CD4-positive, alpha-beta T cell (primary cell): ENCODE results near the gene MICAL3. TPM values are rescaled to one million over a fixed set of nuclear protein-coding genes. Genes with fewer than 3 reads are reported as not detected.

Experiments used
- ATAC-seq: fragments of 200-7000 bp; cut with Tn5 transposase; one replicate; pipeline ENCODE4 v1.10.0; 2022; ENCODE audit warnings: mild to moderate bottlenecking; ENCODE audit not compliant: poor library complexity
- CTCF ChIA-PET: fragments of 350-600 bp; sonication (Branson Sonifier 250); formaldehyde crosslinking; loops from one replicate; lab custom pipeline; 2021; ENCODE audit warnings: antibody characterized with exemption, inconsistent platforms; lab: Charles Lee
- POLR2A ChIA-PET: fragments of 350-600 bp; sonication (Branson Sonifier 250); formaldehyde crosslinking; loops from one replicate; lab custom pipeline; 2021; ENCODE audit warnings: antibody characterized with exemption, inconsistent platforms; lab: Charles Lee
- DNase-seq, 14 experiments: peaks; one replicate each; pipeline ENCODE4 v3.0.0-alpha.2; 2013 to 2020; ENCODE audit warnings: mixed read lengths in 2 of 14
- H3K27ac ChIP-seq, 2 donors: one replicate each; pipeline versions ENCODE4 v1.5.1 to v1.7.0; 2013; ENCODE audit warnings: low read length in 2 of 2, low read depth in 1 of 2, mild to moderate bottlenecking in 1 of 2
- H3K27me3 ChIP-seq, 2 experiments: 1 replicate in 1 of 2; 2 replicates in 1 of 2; pipeline versions ENCODE4 v1.6.1 to v1.7.0; 2013; ENCODE audit warnings: low read length in 2 of 2, control low read depth in 1 of 2, mild to moderate bottlenecking in 1 of 2, moderate library complexity in 1 of 2; ENCODE audit not compliant: insufficient read depth in 2 of 2, control insufficient read depth in 1 of 2
- H3K36me3 ChIP-seq: one replicate; pipeline ENCODE4 v1.6.1; 2013; ENCODE audit warnings: low read length, control low read depth; ENCODE audit not compliant: insufficient read depth
- H3K4me1 ChIP-seq: one replicate; pipeline ENCODE4 v1.6.1; 2013; ENCODE audit warnings: low read length, control low read depth; ENCODE audit not compliant: insufficient read depth
- H3K4me3 ChIP-seq: one replicate; pipeline ENCODE4 v1.5.1; 2013; ENCODE audit warnings: mild to moderate bottlenecking, low read length, moderate library complexity
- H3K9me3 ChIP-seq, 2 experiments: 1 replicate in 1 of 2; 2 replicates in 1 of 2; pipeline versions ENCODE4 v1.6.1 to v1.7.0; 2013; ENCODE audit warnings: low read length in 2 of 2, mild to moderate bottlenecking in 2 of 2, control low read depth in 1 of 2, moderate library complexity in 1 of 2; ENCODE audit not compliant: control insufficient read depth in 1 of 2, insufficient read depth in 1 of 2
- H3K27ac Mint-ChIP-seq: one replicate; pipeline ENCODE4 v1.8.0; 2020; ENCODE audit warnings: mixed read lengths
- H3K27me3 Mint-ChIP-seq: one replicate; pipeline ENCODE4 v1.8.0; 2021; ENCODE audit warnings: mixed read lengths
- H3K36me3 Mint-ChIP-seq: one replicate; pipeline ENCODE4 v1.8.0; 2021; ENCODE audit warnings: low read depth, mixed read lengths
- H3K4me1 Mint-ChIP-seq: one replicate; pipeline ENCODE4 v1.8.0; 2021; ENCODE audit warnings: low read depth, mixed read lengths
- H3K4me3 Mint-ChIP-seq: one replicate; pipeline ENCODE4 v1.8.0; 2020; ENCODE audit warnings: mild to moderate bottlenecking, mixed read lengths
- H3K9me3 Mint-ChIP-seq: one replicate; pipeline ENCODE4 v1.8.0; 2020; ENCODE audit warnings: mixed read lengths
- CTCF ChIP-seq: fragments of 200-600 bp; IDR thresholded peaks from one replicate; pipeline ENCODE4 v1.8.0; 2022; ENCODE audit warnings: antibody characterized with exemption, mild to moderate bottlenecking
- intact Hi-C, 2 experiments: fragments of 100-400 bp; cut with DNase I in 1 of 2; cut with micrococcal nuclease in 1 of 2; formaldehyde crosslinking; loops; one replicate each; pipeline versions ENCODE4 v1.15.1 to v1.9.0; 2023 to 2025; cut with DNase I, micrococcal nuclease
- total RNA-seq, 174 experiments: library from RNA in 2 of 174; stranded (reverse) in 2 of 174; gene quantifications; one replicate each; pipeline ENCODE4 v1.2.3 and lab custom pipeline; 2021 to 2026

MICAL3 gene
- total RNA-seq, 2 experiments from 2014 or later: 9.4 to 9.9 TPM

DNA sequence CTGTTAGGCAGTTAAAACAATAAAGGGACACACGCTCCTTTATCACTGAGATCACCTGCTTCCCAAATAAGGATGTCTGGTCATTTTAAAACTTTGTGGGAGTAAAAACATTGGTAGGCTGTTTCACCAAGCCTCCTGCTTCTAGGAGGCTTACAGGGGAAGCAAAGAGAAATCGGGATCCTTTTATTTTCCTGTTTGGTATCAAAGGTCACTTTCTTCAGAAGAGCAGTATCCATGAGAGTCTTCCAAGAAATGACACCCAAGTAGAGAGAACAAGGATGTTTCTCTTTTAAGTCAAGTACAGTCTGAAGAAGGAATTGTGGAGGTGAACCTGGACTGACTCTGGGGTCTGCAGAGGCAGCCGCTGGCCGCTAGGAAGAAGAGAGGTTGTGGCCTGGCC is 213.2 kb downstream of the MICAL3 start:
- peaks cover 29% of the 10 kb centered on the region for H3K36me3 ChIP-seq
- POLR2A ChIA-PET: no interaction called here
- Mint-ChIP-seq H3K36me3 (peaks cover 6% of the 10 kb centered on the region), H3K27me3 (no peaks in the 10 kb centered on the region), H3K9me3 (no peaks in the 10 kb centered on the region), H3K27ac (no peak overlapping the region), H3K4me1 (no peaks in the 10 kb centered on the region), H3K4me3 (no peak overlapping the region)
- intact Hi-C loops: no loop called here
- no peak for TF ChIP-seq CTCF
- no peak overlapping the region for H3K27ac ChIP-seq
- ATAC-seq (no peak), DNase-seq (no peak)
- no peak overlapping the region for H3K4me3 ChIP-seq
- H3K27me3 ChIP-seq: no peaks in the 10 kb centered on the region
- H3K4me1 ChIP-seq: no peaks in the 10 kb centered on the region
- H3K9me3 ChIP-seq: no peaks in the 10 kb centered on the region
- CTCF ChIA-PET: no interaction called here

DNA sequence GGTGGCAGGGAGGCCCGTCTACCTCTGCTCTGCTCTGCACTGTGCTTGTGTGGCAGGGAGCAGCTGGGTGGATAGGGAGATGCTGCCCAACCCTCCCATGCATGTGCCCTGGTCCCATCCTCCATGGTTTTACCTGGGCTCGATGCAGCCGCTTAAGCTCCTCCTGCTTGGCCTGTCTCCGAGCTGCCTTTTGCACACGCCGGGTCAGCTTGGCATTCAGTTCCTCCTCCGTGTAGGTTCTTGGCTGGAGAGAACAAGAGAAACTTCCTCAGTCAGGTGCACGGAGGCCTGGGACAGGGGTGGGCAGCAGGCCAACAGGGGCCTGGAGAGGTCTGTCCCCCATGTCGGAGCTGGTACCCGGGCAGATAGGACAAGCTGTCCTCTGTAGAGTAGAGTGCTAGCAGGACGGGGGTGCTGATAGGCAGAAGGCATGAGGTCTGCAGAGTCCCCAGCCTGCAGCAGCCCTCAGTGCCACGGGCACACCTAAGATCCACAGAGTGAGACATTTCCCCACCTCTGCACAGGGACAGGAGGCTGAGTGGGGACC is 213.7 kb downstream of the MICAL3 start:
- H3K27ac ChIP-seq: no peak overlapping the region
- Mint-ChIP-seq H3K27me3 (no peaks in the 10 kb centered on the region), H3K4me1 (no peaks in the 10 kb centered on the region), H3K27ac (no peak overlapping the region), H3K4me3 (no peak overlapping the region), H3K9me3 (no peaks in the 10 kb centered on the region), H3K36me3 (peaks cover 6% of the 10 kb centered on the region)
- intact Hi-C loops: no loop called here
- peaks cover 28% of the 10 kb centered on the region for H3K36me3 ChIP-seq
- no peaks in the 10 kb centered on the region for H3K27me3 ChIP-seq
- ChIA-PET CTCF (no interaction called here), POLR2A (no interaction called here)
- DNase-seq: no peak
- H3K4me1 ChIP-seq: no peaks in the 10 kb centered on the region
- no peak overlapping the region for H3K4me3 ChIP-seq
- ATAC-seq: no peak
- no peak for TF ChIP-seq CTCF
- H3K9me3 ChIP-seq: no peaks in the 10 kb centered on the region

DNA sequence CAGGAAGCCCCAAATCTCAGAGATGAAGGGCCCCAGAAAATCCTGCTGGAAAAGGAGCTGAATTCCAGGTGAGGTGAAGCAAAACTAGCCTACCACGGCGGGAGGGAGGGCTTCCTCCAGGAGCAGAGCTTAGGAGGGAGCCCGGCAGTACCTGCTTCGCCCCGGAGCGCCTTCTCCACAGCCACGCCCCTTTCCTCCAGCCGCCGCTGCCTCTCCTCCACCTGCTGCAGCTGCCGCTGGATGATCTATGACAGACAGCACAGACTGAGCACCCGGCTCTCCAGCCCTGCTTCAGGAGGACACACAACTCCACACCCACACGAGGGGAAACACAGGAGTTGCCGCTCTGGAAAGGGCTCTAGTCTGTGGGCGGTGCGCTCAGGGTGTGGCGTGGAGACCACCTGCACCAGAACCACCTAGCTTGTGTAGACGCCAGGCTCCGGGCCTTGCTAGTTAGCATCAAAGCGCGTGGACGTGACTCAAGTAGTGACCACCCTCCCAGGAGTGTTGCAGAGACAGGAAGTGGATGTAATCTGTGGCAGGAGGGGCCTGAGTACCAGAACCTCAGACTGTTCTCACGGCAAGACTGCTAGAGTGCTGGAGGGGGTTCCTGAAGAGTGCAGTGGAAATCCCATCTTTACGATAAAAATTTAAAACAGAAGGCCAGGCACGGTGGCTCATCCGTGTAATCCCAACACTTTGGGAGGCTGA is 215.5 kb downstream of the MICAL3 start:
- DNase-seq: no peak
- TF ChIP-seq CTCF: no peak
- Mint-ChIP-seq H3K27me3 (no peaks in the 10 kb centered on the region), H3K27ac (no peak overlapping the region), H3K36me3 (peaks cover 6% of the 10 kb centered on the region), H3K4me3 (no peak overlapping the region), H3K4me1 (no peaks in the 10 kb centered on the region), H3K9me3 (no peaks in the 10 kb centered on the region)
- intact Hi-C loops: no loop called here
- Histone ChIP-seq H3K9me3 (no peaks in the 10 kb centered on the region), H3K4me3 (no peak overlapping the region), H3K27ac (no peak overlapping the region), H3K27me3 (no peaks in the 10 kb centered on the region), H3K36me3 (peaks cover 23% of the 10 kb centered on the region), H3K4me1 (no peaks in the 10 kb centered on the region)
- ChIA-PET CTCF (interaction anchor here (1.2 kb wide), 1 partner anchor 67 kb away, joined by 3 read pairs; no protein-coding TSS in a partner anchor), POLR2A (no interaction called here)
- no peak for ATAC-seq
